GM13976 (cell line): ENCODE results near the gene GAL.

ENCODE experiments used
- DNase-seq: peaks from one replicate; pipeline ENCODE4 v3.0.0; 2012; ENCODE audit warnings: low spot score
- in situ Hi-C: fragments of 300-500 bp; cut with MboI; formaldehyde crosslinking; loops from one replicate; pipeline ENCODE4 v1.12.0; 2022; ENCODE audit warnings: low sequenced_read_pairs, mixed read lengths, inconsistent platforms; ENCODE audit not compliant: unreplicated experiment
- TF ChIP-seq, protein P1 (sequence below): IDR thresholded peaks from 2 replicates; pipeline ENCODE4 v1.5.1; 2012; ENCODE audit warnings: borderline replicate concordance, mild to moderate bottlenecking; ENCODE audit not compliant: insufficient read depth; ENCODE audit errors: extremely low read depth, missing control alignments, control extremely low read depth

The GAL gene

DNA sequence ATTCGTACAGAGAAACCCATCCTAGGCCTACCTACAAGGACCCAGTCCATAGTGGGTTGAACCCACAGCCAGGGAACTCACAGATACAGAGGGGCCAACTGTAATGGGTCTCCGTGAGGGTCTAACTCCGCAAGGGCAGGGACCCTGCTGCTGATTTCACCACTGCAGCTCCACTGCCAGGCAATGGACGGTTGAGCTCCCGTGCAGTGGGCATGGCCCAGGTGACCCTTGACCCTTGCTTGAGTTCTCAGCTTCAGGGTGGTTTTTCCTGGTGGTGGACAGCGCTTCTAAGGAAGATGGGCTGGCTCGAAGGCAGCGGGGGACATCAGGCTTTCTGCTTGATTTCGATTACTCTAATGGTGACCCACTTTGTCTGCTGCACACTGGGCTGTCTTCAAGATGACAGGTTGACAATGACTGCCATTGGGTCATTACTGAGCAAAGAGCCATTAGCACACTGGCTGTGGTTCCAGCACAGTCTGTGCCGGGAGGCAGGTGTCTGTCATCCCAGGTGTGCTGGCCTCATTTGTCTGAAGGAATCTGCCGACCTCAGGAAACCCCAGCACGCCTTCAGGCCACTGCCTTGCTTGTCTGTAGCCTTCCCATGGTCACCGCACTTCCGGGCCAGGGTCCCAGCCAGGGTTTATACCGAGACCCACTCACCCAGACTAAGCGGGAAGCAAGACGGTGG lies 3.7 kb upstream of the GAL start:
- in situ Hi-C loops = no loop called here
- TF ChIP-seq, protein P1, sequence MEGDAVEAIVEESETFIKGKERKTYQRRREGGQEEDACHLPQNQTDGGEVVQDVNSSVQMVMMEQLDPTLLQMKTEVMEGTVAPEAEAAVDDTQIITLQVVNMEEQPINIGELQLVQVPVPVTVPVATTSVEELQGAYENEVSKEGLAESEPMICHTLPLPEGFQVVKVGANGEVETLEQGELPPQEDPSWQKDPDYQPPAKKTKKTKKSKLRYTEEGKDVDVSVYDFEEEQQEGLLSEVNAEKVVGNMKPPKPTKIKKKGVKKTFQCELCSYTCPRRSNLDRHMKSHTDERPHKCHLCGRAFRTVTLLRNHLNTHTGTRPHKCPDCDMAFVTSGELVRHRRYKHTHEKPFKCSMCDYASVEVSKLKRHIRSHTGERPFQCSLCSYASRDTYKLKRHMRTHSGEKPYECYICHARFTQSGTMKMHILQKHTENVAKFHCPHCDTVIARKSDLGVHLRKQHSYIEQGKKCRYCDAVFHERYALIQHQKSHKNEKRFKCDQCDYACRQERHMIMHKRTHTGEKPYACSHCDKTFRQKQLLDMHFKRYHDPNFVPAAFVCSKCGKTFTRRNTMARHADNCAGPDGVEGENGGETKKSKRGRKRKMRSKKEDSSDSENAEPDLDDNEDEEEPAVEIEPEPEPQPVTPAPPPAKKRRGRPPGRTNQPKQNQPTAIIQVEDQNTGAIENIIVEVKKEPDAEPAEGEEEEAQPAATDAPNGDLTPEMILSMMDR = no peak
- DNase-seq = no peak

DNA sequence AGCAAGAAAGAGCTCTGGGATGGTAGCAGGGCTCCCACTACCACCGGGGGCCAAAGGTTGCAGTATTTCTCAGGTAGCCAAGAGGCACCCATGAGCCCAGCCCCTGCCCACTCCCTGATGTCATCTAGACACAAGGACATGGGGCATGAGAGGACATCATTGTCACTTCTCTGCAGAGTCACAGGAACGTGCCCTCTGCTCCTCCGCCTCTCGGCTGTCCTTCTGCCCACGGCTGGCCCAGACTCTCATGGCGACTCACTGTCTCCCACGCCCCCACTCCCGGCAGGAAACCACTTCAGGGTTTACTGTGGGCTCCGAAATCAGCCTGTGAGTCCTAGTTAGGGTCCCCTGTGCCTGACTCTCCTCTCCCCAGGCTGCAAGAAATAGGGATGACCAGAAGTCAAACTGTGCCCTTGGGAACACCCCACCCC lies 1.8 kb upstream of the GAL start:
- in situ Hi-C loops = no loop called here
- no peak for DNase-seq
- TF ChIP-seq, protein P1 = no peak

DNA sequence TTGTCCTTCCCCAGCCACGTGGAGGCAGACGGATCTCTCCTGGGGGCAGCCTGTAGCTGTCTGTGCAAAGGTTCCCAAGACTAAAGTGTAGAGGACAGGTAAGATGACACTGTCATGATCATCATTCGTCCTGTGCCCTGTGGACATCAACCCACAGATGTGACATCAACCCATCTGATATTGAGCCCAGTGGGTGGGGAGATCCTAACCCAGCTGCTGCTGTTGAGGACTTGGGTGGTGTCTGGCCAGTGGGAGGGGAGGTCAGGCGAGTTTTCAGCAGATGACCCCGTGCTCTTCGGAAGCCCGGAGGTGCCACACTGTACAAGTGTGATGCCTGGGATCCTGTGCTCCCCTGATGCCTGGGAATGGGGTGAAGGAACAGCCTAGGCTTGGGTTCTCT lies 1.2 kb upstream of the GAL start:
- in situ Hi-C loops = no loop called here
- TF ChIP-seq, protein P1 = no peak
- DNase-seq = no peak

DNA sequence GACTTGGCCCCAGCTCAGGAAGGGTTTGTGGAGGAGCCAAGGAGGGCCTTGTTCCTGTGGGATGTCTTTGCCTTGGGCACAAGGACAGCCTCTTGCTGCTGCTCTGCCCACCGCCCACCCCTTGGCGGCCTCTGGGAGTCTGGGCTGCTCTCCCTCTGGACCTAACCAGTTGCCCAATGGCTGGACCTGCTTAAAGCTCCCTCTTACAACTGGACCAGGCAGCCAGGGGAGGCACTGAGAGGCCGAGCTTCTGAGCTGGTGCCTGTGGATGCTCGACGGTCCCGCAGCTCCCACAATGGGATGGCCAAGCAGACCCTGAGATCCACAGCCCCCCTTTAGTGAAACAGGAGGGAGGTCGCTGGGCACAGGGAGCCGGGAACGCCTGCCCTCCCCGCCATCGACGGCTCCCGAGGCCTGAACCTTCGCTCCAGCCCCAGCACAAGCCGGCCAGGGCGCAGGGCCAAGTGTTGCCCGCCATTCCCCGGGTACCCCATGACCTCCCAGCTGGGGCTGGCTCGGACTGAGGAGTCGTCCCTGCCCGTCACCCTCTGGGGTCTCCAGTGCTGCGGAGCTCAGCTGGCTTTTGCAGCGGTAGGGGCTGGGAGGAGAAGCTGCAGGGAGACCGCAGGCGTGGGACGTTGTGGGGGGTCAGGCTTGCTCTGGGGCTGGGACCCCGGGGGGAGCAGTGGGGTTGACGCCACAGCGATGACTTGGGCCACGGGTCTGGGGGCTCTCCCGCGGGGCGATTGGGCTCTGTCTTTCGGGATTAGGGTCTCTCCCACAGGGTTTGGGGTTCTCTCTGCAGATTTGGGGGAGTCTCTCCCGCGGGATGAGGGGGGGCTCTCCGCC lies 584 bp upstream of the GAL start:
- TF ChIP-seq, protein P1 = no peak
- DNase-seq = no peak
- in situ Hi-C loops = no loop called here

DNA sequence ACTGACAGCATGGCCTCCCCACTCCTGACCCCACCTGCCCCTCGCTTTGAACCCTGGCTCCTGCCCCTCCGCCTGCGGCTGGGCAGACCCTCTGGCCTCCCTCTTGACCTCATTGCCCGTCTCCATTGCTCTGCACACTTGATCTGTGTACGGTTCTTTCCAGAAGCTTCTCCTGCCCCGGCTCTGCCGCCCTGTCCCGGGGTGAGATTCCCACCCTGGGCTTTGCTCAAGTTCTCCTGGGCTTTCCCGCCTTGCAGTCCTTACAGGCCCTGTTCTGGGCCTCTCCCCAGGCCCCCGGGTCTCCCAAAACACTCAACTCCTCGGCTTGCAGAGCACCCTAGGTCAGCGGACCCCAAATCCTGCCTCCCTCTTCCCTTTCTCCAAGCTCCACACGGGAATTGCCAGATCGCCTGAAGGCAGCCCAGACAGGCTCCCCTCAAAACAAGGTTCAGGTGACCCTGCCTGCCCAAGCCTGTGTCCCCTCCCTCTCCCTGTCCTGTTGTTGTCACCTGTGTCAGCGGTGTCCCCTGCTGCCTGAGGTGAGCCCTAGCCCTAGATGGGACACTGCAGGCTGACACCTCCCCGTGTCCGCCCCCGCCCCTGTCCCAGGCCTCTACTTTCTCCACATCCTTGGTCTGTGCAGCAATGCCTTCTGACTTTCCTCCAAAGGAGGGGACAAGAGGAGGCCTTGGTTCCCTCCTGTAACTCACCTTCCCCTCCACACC lies 1.5 kb downstream of the GAL start:
- in situ Hi-C loops = no loop called here
- no peak for DNase-seq
- TF ChIP-seq, protein P1 = no peak

DNA sequence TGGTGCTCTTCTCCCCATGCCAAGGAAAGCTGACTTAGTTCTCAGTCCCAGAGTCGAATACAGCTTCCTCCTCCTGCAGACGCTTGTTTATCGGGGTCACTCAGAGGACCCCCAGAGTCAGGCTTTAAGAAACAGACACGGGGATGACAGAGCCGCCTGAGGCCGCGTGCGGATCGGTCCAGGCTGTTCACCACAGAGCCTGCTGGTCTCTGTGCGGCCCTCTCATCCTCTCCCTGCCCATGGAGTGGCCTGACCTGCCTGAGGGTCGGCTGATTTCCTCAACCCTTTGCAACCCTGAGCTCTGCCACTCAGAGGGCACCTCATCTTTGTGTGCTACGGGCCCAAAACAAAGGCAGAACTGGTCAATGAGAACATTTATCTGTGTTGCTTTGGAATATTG lies 2.1 kb downstream of the GAL start:
- in situ Hi-C loops = no loop called here
- no peak for DNase-seq
- TF ChIP-seq, protein P1 = no peak
